DMS53 treated with DMSO at 0.1 percent for 48 hours (cell line): ENCODE measurements around the gene DDX39B.
"Not testable (repeated sequence)": the region's sequence is repeated elsewhere in the genome, so short reads cannot be mapped to it uniquely, and the experiment has no call there.

Experiments used
- DNase-seq: peaks from one replicate; lab custom pipeline; 2025; ENCODE audit not compliant: unreplicated experiment; lab: John Stamatoyannopoulos, UW

Gene DDX39B

DNA sequence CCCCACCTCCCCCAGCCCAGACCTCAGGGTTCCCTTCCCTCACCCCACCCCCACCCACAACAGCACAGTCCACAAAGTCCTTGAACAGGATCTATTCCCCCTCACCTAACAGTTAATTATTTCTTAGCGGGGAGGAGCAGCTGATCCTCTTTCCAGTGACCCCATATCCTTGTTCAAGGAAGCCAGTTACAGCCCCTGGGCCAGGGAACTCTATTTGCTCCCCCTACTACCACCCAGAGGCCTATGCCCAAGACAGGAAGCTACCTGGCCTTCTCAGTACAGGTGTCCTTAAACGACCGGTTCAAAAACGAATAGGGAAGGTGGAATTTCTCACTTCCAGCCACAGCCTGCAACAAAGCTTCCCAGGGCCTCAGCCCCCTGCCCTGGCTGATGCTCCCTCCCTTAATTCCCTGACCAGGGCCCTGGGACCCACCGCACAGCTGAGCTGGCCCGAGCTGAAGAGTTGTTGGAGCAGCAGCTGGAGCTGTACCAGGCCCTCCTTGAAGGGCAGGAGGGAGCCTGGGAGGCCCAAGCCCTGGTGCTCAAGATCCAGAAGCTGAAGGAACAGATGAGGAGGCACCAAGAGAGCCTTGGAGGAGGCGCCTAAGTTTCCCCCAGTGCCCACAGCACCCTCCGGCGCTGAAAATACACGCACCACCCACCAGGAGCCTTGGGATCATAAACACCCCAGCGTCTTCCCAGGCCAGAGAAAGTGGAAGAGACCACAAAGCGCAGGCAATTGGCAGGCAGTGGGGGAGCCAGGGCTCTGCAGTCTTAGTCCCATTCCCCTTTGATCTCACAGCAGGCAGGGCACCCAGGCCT is 12.3 kb downstream of the DDX39B start:
- DNase-seq = no peak

DNA sequence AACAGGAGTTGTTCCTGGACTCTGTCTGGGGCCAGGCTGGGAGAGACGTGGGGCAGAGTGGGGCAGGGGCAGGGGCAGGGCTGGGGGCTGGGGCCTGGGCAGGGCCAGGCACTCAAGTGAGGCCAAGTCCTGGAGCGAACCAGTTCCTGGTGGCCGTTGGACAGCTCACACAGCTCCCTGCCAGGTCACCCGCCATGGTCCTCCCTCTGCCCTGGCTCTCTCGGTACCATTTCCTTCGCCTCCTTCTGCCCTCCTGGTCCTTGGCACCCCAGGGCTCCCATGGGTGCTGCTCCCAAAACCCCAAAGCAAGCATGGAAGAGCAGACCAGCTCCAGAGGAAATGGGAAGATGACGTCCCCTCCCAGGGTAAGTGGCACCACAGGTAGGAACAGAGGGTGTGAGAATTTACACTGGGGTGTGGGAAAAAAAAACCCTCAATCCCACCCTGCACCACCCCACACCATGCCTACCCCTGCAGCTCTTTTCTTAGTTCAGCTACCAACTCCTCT is 12.9 kb downstream of the DDX39B start, which contains the start of gene MCCD1:
MCCD1 (plus strand) TSS at position 142 of the 508 bp plus-strand sequence; CDS start at position 195, 53 bp downstream.
- DNase-seq = no peak

DNA sequence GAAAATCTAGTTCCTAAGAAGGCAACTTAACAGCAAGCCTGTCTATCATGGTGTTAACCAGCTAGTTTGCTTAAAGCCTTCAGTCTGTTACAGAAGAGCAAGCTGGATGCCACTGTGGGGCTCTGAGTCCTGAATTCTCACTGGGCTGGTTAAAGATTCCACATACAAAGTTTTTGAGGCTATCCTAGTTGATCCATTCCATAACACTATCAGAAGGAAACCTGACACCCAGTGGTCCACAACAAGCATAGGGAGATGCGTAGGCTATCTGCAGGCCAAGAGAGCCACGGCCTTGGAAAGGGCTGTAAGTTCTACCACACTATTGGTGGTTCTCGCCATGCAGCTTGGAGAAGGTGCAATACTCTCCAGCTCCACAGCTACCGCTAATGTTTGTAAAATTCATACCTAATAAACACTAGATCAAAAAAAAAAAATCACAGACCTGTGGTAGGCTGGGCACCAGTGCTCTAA is 13.5 kb downstream of the DDX39B start:
- no peak for DNase-seq

DNA sequence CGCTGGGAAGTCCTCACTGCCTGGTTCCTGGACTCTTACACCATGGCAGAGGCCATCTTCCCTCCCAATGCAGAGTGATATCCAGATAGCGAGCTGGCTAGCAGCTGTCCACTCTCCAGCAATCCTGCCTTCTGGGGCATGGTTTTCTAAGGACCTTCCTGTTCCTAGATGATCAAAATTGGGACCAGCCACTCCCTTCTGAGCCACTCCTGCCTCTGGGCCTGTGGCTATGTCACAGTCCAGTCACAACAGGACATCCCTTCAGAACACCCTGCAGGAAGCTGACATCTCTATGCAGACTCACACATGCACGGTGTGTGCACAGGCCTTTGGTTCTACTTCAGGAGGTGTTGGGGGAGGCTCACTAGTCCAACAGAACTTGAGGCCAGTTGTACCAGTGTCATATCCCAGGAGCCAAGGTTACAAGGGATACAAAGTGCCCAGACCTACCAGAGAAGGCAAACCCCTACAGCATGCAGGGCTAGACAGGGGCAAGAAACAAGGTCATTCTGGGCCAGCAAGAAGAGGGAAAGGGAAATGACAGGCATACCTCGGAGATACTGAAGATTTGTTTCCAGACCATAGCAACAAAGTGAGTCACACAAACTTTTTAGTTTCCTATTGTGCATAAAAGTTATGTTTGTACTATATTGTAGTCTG is 15.7 kb downstream of the DDX39B start:
- DNase-seq = no peak

DNA sequence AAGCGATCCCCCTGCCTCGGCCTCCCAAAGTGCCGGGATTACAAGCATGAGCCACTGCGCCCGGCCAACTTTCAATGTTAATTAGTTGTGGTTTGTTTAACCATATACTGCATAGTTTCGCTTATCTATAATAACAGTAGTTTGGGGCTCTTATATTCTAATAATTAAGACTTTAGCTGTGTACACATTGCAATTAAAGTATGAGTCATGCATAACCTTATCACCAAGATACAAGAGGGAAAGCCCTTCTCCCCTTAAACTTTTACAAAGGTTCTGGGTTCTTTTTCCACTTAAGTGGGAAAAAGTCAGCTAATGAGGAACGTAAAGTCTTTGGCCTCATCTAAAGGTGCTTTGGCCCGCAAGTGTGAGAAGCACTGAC is 16.3 kb downstream of the DDX39B start:
- no peak for DNase-seq

DNA sequence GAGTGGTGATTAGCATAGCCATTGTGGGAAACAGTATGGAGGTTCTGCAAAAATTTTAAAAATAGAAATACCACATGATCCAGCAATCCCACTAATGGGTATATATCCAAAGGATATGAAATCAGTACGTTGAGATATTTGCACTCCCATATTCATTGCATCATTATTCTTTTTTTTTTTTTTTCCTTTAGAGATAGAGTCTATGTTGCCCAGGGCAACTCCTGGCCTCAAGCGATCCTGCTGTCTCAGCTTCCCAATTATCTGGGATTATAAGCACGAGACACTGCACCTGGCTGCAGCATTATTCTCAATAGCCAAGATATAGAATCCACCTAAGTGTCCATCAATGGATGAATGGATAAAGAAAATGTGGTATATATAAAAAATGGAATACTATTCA is 20.0 kb downstream of the DDX39B start:
- DNase-seq = no peak

DNA sequence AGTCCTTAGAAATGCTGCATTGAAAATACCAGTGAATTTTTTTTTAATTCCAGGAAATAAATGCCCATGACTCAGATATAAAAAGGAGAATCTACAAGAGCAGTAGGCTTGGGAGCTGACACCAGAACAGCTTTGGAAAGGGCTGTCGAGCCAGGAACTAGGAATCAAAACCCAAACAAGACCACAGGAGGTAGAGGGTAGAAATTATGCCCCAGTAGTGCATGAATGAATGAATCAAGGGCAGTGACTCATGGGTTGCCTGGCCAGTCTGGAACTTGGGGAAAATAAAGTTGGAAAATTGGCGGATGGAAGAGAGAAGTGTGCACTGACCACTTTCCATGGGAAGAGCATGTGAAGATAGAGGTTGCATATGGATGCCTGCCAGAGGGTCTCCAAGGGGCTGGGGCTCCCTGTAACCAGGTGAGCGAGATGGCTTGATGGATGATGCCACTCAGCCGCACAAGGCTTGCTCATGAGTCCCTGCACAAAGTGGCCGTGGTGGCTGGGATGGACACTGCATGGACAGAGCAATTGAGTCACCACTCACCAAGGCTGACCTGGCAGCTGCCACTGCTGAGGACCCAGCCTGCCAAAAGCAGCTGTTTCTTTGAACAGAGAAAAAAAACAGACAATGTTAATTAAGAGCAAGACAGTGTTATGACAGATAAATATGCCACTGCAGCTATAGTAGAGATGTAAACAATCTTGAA is 28.2 kb downstream of the DDX39B start:
- no peak for DNase-seq

DNA sequence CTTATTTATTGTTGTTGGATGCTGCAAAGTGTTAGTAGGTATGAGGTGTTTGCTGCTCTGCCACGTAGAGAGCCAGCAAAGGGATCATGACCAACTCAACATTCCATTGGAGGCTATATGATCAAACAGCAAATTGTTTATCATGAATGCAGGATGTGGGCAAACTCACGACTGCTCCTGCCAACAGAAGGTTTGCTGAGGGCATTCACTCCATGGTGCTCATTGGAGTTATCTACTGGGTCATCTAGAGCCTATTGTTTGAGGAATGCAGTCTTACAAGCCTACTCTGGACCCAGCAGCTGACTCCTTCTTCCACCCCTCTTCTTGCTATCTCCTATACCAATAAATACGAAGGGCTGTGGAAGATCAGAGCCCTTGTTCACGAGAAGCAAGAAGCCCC is 31.8 kb downstream of the DDX39B start:
- DNase-seq = no peak

DNA sequence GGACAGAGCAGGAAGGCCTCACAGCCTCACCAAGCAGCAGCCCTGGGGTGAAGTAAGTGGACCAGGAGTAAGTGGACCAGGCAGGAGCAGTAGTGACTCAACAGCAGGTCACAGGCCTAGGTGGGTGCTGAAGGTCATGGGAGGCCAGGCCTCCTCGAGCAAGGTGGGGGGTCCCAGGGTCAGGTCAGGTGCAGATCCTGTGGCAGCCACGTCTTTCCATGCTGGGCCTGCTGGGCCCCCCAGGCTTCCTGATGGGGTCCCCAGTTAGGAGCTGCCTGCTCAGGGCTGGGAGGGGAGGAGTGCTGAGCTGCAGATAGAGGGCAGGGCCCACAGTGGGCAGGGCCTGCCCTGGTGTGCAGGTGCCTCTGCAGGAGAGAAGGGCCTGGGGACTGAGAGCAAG is 32.8 kb downstream of the DDX39B start:
- DNase-seq = not testable (repeated sequence)

DNA sequence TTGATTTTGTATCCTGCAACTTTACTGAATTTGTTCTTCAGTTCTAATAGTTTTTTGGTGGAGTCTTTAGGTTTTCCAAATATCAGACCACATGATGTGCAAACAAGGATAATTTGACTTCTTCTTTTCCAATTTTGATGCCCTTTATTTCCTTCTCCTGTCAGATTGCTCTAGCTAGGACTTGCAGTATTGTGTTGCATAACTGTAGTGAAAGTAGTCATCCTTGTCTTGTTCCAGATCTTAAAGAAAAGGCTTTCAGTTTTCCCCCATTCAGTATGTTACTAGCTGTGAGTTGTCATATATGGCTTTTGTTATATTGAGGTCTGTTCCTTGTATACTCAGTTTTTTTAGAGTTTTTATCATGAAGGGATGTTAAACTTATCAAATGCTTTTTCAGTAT is 39.2 kb downstream of the DDX39B start:
- no peak for DNase-seq

DNA sequence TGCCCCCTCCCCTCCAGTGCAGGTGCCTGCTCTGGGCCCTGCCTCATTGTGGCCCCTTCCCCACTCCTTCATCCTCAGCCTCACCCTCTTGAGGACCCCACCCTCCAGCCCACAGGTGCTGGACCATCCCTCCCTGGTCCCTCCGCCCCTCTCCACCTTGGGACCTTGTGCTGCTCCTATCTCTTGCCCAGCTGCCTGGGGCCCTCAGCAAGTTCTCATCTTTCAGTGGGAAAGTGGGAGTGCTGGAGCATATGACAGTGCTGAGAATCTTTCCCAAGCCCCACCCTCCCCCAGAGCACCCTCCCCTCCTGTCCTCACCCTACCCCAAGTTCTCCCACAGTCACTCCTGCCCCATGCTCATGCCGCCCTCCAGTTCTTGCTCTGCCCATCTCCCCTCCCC is 42.2 kb downstream of the DDX39B start:
- DNase-seq = not testable (repeated sequence)

DNA sequence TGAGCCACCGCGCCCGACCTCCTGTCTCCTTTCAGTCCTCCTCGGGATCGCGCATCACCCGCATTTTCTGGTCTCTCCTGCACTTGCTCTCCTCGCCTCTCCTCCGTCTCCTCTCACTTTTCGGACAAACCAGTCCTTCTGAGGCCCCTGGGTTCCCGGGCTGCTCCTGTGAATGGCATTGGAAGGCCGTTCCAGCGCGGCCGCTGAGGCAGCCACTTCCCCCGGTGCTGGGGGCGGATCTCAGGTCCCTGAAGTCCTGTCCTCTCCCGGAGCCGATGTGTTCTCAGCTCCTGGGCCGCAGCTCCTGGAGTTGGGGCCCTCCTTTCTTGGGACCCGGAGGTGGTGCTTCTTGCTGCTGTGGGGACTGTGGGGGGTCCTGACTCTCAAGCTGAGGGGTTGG is 43.1 kb downstream of the DDX39B start:
- peak; percentile 4 for DNase-seq

DNA sequence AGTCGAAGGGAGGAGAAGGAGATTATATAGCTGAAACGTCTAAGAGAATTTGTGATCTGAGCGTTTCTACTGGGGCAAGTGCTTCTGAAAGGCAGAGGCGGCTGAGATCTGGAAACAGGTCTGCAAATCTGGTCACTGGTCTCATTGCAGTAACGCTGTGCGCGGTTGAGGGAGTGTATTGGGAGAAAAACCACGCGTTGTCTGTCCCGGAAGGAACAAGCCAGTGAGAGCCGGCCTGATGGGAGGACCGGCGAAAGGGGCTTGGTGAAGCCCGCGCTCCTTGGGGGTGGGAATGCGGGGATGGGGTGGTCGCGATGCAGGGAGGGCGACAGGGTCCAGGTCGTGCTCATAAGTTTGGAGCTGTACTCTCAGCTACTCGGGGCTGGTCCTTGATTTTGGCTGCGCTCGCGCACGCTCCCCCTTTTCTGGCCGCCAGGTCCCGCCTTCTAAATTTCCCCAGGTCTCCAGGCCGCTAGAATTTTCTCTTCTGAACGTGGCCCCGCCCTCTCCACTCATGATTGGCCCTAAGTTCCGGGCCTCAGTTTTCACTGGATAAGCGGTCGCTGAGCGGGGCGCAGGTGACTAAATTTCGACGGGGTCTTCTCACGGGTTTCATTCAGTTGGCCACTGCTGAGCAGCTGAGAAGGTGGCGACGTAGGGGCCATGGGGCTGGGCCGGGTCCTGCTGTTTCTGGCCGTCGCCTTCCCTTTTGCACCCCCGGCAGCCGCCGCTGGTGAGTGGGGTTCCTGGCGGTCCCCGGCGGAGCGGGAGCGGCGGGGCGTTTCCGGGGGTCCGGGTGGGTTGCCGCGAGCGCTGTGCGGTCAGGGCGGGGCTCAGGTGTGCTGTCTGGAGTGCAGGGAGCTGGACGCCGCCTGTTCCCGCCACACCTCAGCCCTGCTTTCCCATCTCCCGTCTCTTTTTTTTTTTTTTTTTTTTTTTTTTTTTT is 44.0 kb downstream of the DDX39B start, which contains the start of gene MICB:
MICB (plus strand) TSS at position 615 of the 946 bp plus-strand sequence; CDS start at position 664, 49 bp downstream.
- DNase-seq = peak; percentile 89

DNA sequence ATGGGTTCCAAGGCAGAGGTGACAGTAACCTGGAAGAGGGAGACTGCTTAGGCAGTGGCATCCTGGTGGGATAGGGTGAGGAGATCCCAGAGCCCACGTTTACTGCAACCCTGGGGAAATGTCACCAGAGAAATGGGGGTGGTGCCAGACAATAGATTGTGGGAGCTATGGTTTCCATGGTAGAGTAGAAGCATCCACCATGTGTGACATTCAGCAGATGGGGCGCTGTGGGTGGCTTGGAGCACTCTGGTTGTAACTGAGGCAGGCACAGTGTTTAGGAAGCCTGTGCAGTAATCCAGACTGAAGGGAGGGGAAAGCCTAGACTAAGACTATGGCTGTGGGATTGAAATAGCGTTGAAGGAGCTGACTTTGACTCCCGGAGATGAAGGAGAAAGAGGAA is 45.0 kb downstream of the DDX39B start:
- DNase-seq = not testable (repeated sequence)

DNA sequence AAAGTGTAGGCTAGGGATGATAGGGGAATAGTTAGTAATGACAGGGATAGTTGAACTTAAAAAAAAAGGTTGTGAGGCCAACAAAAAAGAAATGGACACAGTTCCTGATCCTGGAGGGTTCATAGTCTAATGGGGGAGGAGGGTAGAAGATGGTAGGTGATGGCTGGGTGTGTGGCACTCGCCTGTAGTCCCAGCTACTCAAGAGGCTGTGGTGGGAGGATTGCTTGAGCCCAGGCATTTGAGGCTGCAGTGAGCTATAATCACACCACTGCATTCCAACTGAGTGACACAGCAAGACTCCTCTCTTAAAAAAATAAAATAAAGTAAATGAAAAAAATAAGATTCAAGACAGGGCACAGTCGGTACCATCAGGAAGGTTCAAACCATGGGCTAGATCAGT is 46.2 kb downstream of the DDX39B start:
- no peak for DNase-seq

DNA sequence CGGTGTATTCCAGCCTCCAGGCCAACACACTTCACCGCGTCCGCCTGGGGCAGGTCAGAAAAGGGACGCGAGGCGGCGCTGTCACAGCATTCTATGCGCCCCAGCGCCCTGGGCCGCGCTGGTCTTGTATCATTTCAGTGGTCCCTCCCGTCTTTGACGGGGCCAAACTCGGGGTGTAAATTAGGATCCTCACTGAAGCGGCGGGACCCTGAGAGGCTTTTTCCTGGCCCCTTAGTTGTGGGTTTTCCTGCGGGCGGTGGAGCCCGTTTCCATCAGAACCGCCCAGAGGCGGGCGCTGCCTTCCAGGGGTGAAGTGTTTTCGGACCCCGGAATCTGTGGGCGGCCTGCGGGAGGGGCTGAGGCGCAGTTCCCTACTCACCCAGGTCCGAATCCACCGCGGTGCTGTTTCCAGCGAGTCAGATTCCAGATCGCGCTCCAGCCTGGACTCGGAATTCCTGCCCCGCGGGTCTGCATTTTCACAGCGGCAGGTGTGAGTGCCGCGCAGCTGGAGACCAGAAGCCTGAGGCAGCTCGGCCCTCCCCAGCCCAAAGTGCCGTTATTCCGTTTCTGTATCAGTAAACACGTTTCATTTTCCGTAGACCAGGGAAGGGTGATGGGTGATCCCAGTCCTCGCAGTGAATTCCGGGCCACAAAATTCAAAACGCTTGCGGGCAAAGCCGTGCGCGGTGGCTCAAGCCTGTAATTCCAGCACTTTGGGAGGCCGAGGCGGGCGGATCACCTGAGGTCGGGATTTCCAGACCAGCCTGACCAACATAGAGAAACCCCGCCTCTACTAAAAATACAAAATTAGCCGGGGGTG is 47.7 kb downstream of the DDX39B start:
- DNase-seq = peak; percentile 69

DNA sequence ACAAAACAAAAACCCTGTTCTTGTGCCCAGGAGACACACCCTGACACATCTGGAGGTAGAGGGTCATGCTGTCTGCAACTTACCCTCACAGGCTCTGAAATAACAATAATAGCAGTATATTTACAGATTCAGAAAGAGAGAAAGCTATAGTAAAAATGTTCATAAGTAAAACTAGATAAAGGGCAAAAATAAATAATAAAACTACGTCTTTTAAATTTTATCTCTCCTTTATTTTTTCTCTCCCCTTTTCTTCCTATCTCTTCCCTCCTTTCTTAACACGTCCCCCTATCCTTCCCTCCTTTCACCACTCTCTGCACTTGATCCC is 48.3 kb downstream of the DDX39B start:
- not testable (repeated sequence) for DNase-seq

DNA sequence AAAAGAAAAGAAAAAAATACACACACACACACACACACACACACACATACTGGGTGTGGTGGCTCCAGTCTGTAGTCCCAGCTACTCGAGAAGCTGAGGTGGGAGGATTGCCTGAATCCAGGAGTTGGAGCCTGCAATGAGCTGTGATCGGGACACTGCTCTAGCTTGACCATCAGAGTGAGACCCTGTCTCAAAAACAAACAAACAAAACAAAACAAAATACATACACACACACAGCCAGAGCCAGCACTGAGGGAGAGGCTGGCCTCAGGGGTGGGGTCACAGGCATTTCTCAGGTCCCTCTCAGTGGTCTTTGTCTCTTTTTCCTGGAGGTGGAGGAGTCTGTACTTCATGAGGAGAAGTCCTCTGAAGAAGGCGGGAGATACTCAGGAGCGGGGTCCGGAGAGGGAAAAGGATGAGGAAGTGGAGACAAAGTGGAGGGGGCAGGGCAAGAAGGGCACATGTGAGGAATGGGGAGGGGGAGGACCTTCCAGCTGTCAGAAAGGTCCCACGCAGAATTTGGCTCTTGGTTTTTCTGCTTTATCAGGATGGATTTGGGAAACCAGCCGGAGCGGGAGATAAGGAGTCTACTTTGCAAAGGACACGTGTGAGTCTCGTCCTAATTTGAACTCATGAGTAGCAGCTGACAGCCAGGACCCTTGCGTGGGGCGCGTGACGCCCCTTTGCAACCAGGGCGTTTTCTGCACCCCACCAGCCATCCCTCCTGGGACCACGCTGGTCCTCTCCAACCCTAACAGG is 51.5 kb downstream of the DDX39B start:
- no peak for DNase-seq

DNA sequence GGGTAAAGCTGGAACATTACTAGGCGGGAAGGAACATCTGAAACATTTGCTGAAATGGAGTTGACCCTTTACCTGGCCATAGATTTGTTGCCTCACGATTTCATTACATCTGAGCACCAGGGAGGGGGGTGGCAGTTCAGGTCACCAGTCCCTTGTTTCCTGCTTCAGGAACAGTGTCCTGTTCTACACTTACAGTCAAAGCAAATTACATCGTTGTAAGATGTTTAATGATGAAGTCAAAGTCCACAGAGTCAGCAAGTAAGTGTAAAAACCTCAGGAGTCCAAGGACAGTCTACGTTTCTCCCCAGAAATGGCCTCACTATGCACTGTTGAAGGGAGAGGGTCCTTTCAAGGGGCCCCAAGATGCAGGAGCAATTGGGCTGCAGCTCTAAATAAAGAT is 52.7 kb downstream of the DDX39B start:
- DNase-seq = no peak
